Body of pancreas (tissue), 4 donors: Measurements from ENCODE around the gene LPCAT3. TPM values are rescaled to one million over a fixed set of nuclear protein-coding genes. Genes with fewer than 3 reads are reported as not detected.
A peak's percentile ranks its signal among the peaks of the same experiment; 100 is the strongest.

Experiments used
- ATAC-seq: fragments of 150-250 bp; one replicate; pipeline ENCODE4 v1.9.1; 2016
- DNase-seq, 4 donors: peaks; one replicate each; pipeline ENCODE4 v3.0.0-alpha.2; 2019
- H3K27ac ChIP-seq, 4 donors: fragments of 200-600 bp; sonication (generic); 1 replicate in 3 of 4; 2 replicates in 1 of 4; pipeline versions ENCODE4 v1.5.1 to v1.6.1; 2016 to 2019; ENCODE audit warnings: mild to moderate bottlenecking in 1 of 4, mixed read lengths in 1 of 4, moderate library complexity in 1 of 4
- H3K27me3 ChIP-seq, 2 donors: fragments of 200-600 bp; sonication (generic); one replicate each; pipeline ENCODE4 v1.6.0; 2016; ENCODE audit warnings: mild to moderate bottlenecking in 1 of 2
- H3K36me3 ChIP-seq, 2 donors: fragments of 200-600 bp; sonication (generic); replicated peaks in 1 of 2; 2 replicates each; pipeline ENCODE4 v1.5.1; 2016; ENCODE audit warnings: low read depth in 2 of 2; ENCODE audit not compliant: insufficient read depth in 1 of 2
- H3K4me1 ChIP-seq: fragments of 200-600 bp; sonication (generic); one replicate; pipeline ENCODE4 v1.6.0; 2016
- H3K4me3 ChIP-seq, 2 donors: fragments of 200-600 bp; sonication (generic); 1 replicate in 1 of 2; 2 replicates in 1 of 2; pipeline ENCODE4 v1.5.1; 2016 to 2019
- H3K9me3 ChIP-seq, 3 donors: fragments of 200-600 bp; sonication (generic); 1 replicate in 2 of 3; 2 replicates in 1 of 3; pipeline ENCODE4 v1.5.1; 2016
- POLR2A ChIP-seq, 3 donors: fragments of 450-650 bp; IDR thresholded peaks; one replicate each; pipeline ENCODE4 v1.6.1; 2016; ENCODE audit warnings: antibody characterized with exemption in 3 of 3, mild to moderate bottlenecking in 2 of 3
- WGBS, 2 donors: methylation state at CpG; one replicate each; pipeline ENCODE4 v1.1.5; 2017; 5-methylcytosine and 5-hydroxymethylcytosine counted together
- intact Hi-C: fragments of 100-400 bp; cut with DNase I; formaldehyde crosslinking; loops from one replicate; pipeline ENCODE4 v1.15.1; 2023
- total RNA-seq, 2 donors: library from RNA; depleted of rRNA; stranded (reverse); fragments of >200 nt; gene quantifications; one replicate each; pipeline ENCODE4 v1.1.0, GENCODE V29; 2016
- TF ChIP-seq, protein P1 (sequence below), 7 experiments: fragments of 450-650 bp in 4 of 7; fragments of 200-600 bp in 3 of 7; sonication (generic) in 3 of 7; IDR thresholded peaks; one replicate each; pipeline ENCODE4 v1.5.1; 2016 to 2019; ENCODE audit warnings: antibody characterized with exemption in 7 of 7

Gene LPCAT3
- total RNA-seq, 2 donors from 2014 or later: 21.5 to 39.6 TPM

- Histone ChIP-seq H3K4me3 (no peak overlapping the region), H3K27ac (peak overlapping the region in 2 of 4 donors; percentile 23 to 69)
Measured at GRCh38 chr12:6953442-6954315, 64.6 kb downstream of the LPCAT3 start.

GRCh38 chr12:6952863-6953441 is 65.3 kb downstream of the LPCAT3 start:
- no peak for TF ChIP-seq POLR2A (IDR thresholded peaks at IDR 0.05)
- TF ChIP-seq, protein P1, sequence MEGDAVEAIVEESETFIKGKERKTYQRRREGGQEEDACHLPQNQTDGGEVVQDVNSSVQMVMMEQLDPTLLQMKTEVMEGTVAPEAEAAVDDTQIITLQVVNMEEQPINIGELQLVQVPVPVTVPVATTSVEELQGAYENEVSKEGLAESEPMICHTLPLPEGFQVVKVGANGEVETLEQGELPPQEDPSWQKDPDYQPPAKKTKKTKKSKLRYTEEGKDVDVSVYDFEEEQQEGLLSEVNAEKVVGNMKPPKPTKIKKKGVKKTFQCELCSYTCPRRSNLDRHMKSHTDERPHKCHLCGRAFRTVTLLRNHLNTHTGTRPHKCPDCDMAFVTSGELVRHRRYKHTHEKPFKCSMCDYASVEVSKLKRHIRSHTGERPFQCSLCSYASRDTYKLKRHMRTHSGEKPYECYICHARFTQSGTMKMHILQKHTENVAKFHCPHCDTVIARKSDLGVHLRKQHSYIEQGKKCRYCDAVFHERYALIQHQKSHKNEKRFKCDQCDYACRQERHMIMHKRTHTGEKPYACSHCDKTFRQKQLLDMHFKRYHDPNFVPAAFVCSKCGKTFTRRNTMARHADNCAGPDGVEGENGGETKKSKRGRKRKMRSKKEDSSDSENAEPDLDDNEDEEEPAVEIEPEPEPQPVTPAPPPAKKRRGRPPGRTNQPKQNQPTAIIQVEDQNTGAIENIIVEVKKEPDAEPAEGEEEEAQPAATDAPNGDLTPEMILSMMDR (IDR thresholded peaks at IDR 0.05): no peak
- intact Hi-C loops: no loop called here
- Histone ChIP-seq H3K27ac (peak overlapping the region in 2 of 4 donors; percentile 23 to 69), H3K4me3 (no peak overlapping the region), H3K9me3 (no peaks in the 10 kb centered on the region), H3K27me3 (no peaks in the 10 kb centered on the region), H3K36me3 (peaks cover 0 to 5% of the 10 kb centered on the region in 2 donors), H3K4me1 (peaks cover 5% of the 10 kb centered on the region)
- DNase-seq (no peak), ATAC-seq (no peak)
- 71 to 92% methylated on average over 15 of the region's 15 CpGs for WGBS, 2 donors

More at GRCh38 chr12:6953442-6954315, 64.6 kb downstream of the LPCAT3 start:
- Histone ChIP-seq H3K27me3 (no peaks in the 10 kb centered on the region), H3K36me3 (peaks cover 0 to 5% of the 10 kb centered on the region in 2 donors), H3K9me3 (no peaks in the 10 kb centered on the region), H3K4me1 (peaks cover 5% of the 10 kb centered on the region)
- DNase-seq (peak in 1 of 4 donors; percentile 66), ATAC-seq (no peak)
- WGBS, 2 donors: 63 to 80% methylated on average over 17 to 24 of the region's 24 CpGs
- TF ChIP-seq POLR2A (IDR thresholded peaks at IDR 0.05): peak in 2 of 3 donors; percentile 21 to 53
- TF ChIP-seq, protein P1 (IDR thresholded peaks at IDR 0.05): no peak
- intact Hi-C loops: no loop called here

- peaks cover 6% of the 10 kb centered on the region for H3K4me1 ChIP-seq
- ATAC-seq (no peak), DNase-seq (no peak)
- H3K4me3 ChIP-seq: no peak overlapping the region
- no peaks in the 10 kb centered on the region for H3K9me3 ChIP-seq
- 68 to 89% methylated on average over 9 to 21 of the region's 22 CpGs for WGBS, 2 donors
- peaks cover 0 to 5% of the 10 kb centered on the region in 2 donors for H3K36me3 ChIP-seq
- no peak for TF ChIP-seq POLR2A (IDR thresholded peaks at IDR 0.05)
- TF ChIP-seq, protein P1 (IDR thresholded peaks at IDR 0.05): no peak
- peak overlapping the region in 1 of 4 donors; percentile 69 for H3K27ac ChIP-seq
- intact Hi-C loops: no loop called here
- H3K27me3 ChIP-seq: no peaks in the 10 kb centered on the region
Measured at GRCh38 chr12:6952121-6952862, 66.0 kb downstream of the LPCAT3 start.

- intact Hi-C loops: no loop called here
Measured at GRCh38 chr12:6951551-6952120, 66.6 kb downstream of the LPCAT3 start.

More at GRCh38 chr12:6951551-6952120, 66.6 kb downstream of the LPCAT3 start:
- Histone ChIP-seq H3K27ac (peak overlapping the region in 2 of 4 donors; percentile 27 to 55), H3K36me3 (peaks cover 0 to 3% of the 10 kb centered on the region in 2 donors), H3K9me3 (no peaks in the 10 kb centered on the region), H3K4me3 (no peak overlapping the region), H3K4me1 (peaks cover 12% of the 10 kb centered on the region), H3K27me3 (no peaks in the 10 kb centered on the region)
- TF ChIP-seq, protein P1 (IDR thresholded peaks at IDR 0.05): no peak
- TF ChIP-seq POLR2A (IDR thresholded peaks at IDR 0.05): no peak
- no peak for DNase-seq
- ATAC-seq: no peak
- WGBS, 2 donors: 73 to 80% methylated on average over 11 to 20 of the region's 20 CpGs
